Right lobe of liver (tissue), 4 donors: ENCODE results near the gene FBXL14.

ENCODE experiments used
- CTCF ChIP-seq, 4 donors: fragments of 200-600 bp in 3 of 4; fragments of 450-650 bp in 1 of 4; IDR thresholded peaks; one replicate each; pipeline versions ENCODE4 v1.5.1 to v1.8.0; 2016 to 2022; ENCODE audit warnings: antibody characterized with exemption in 4 of 4, mild to moderate bottlenecking in 2 of 4
- POLR2A ChIP-seq: fragments of 450-650 bp; IDR thresholded peaks from one replicate; pipeline ENCODE4 v1.6.1; 2017; ENCODE audit warnings: antibody characterized with exemption, mild to moderate bottlenecking
- donor health status: DM: no; HTN: no; CAD: no.
- donor health status: DM: no; HTN: no; CAD: no.
- donor health status: DM: no; HTN: yes; CAD: no.

GRCh38 chr12:1576410-1577241 lies 17.8 kb downstream of the FBXL14 start:
- TF ChIP-seq CTCF (IDR thresholded peaks at IDR 0.05) (no peak), POLR2A (no peak)
